Dermis microvascular lymphatic vessel endothelial cell (primary cell): Measurements from ENCODE around the gene STEAP4. TPM values are rescaled to one million over a fixed set of nuclear protein-coding genes. Genes with fewer than 3 reads are reported as not detected.
"Not testable (repeated sequence)": the region's sequence is repeated elsewhere in the genome, so short reads cannot be mapped to it uniquely, and the experiment has no call there.

ENCODE experiments used
- DNase-seq, 2 donors: peaks; one replicate each; pipeline versions ENCODE4 v3.0.0 to v3.0.0-alpha.2; 2010; ENCODE audit warnings: low read depth in 2 of 2
- total RNA-seq: library from RNA; depleted of rRNA; stranded (reverse); fragments of >200 nt; gene quantifications from 2 replicates; pipeline ENCODE4 v1.2.1, GENCODE V29; 2014

Gene STEAP4
- total RNA-seq, 1 donor from 2014 or later, result not detected

DNA sequence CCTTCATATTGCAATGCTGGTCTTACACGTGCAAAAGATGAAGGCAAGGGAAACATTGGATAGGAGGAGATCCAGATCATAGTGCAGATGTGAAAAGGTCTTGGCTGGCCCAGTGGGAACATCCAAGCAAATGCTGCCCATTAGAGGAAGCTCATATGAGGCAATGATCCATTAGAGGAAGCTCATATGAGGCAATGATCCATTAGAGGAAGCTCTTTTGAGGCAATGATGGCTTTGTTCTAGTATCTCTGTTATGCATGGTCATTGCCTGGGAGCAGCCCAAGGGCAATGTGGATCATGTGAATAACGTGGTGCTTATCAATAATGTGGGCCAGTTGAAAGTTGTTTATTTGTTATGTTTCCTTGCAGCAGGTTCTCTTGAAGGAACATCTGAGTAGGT is 37.8 kb downstream of the STEAP4 start:
- no peak for DNase-seq

DNA sequence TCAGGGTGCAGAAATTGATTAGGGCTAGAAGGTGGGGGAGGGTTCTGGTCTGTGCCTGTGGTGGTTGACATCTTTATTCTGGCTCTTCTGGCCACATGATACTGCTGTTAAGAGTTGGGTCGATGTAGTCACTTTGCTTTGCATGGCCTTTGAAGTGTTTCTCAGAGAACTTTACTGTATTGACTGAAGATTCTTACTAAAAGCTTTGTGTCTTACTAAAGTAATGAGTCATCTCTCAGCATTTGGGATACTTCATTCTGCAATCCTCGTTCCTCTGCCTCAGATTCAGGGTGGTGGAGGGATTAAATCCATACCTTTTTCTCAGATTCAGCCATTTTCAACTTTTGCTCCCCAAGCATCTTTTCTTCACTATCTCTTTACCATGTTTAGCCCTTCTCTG is 38.6 kb downstream of the STEAP4 start:
- no peak for DNase-seq

DNA sequence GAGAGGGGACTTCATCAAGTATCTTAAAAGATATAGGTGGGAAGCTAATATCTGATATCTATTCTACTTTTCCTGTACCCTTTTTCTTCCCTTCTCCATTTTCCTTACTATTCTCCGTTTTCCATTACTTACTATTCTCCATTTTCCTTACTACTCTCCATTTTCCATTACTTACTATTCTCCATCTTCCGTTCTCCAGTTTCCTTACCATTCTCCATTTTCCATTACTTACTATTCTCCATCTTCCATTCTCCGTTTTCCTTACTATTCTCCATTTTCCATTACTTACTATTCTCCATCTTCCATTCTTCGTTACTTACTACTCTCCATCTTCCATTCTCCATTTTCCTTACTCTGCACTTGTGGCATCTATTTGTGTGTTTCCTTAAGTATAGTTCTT is 39.3 kb downstream of the STEAP4 start:
- no peak for DNase-seq

DNA sequence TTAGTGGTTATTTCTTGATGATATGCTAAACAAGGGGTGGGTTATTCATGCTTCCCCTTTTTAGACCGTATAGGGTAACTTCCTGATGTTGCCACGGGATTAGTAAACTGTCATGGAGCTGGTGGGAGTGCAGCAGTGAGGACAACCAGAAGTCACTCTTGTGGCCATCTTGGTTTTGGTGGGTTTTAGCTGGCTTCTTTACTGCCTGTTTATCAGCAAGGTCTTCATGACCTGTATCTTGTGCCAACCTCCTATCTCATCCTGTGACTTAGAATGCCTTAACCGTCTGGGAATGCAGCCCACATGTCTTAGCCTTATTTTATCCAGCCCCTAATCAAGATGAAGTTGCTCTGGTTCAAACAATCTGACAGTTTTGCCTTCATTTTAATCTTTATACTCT is 41.7 kb downstream of the STEAP4 start:
- DNase-seq, result not testable (repeated sequence)

GRCh38 chr7:88262562-88262961 is 44.1 kb downstream of the STEAP4 start:
- no peak for DNase-seq

GRCh38 chr7:88260719-88261118 is 46.0 kb downstream of the STEAP4 start:
- no peak for DNase-seq

DNA sequence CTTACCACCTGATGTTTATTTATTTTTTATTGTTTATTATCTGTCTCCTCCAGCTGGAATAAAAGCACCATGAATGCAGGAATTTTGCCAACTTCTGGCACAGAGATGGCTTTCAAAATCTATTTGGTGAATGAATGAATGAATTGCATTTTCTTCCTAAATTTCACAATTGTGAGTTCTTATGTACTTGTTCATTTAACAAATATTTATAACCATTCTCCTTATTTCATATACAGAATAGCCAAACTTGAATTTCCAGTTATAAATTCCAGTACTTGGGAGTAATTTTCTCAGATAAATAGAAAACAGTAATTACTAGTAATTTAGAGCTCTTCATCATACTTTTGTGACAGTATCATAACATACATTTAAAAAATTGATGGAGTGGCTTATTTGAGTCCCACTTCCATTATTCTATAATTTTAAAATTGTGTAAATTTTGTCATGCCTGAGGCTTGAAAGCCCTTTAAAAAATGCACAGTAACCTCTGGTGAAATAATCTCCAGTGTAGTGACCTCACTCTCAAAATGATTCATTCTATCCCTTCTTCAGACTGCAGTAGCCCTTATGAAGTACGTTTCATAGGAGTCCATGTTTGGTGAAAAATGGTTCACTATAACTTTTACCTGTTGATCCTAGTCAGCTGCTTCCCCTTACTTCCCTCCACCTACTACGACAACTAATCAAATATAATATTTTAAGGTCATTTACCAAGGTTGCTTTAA is 46.9 kb downstream of the STEAP4 start:
- no peak for DNase-seq

DNA sequence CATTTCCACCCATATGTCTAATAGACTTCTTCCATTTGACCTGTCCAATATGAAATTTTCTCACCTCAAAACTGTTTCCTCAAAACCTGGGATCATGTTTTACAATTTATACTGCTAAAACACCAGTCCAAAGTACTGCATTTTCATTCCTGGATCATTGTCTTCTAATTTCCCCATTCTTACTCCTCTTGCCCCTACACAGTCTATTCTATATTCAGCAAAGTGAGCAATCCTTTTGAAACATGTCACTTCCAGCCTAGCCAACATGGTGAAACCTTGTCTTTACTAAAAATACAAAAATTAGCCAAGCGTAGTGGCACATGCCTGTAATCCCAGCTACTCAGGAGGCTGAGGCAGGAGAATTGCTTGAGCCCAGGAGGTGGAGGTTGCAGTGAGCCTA is 48.4 kb downstream of the STEAP4 start:
- not testable (repeated sequence) for DNase-seq

GRCh38 chr7:88256906-88257305 is 49.8 kb downstream of the STEAP4 start:
- no peak for DNase-seq

- DNase-seq, result no peak
Observed at GRCh38 chr7:88254721-88255424, 51.8 kb downstream of the STEAP4 start.

GRCh38 chr7:88253640-88254039 is 53.1 kb downstream of the STEAP4 start:
- DNase-seq, result no peak

DNA sequence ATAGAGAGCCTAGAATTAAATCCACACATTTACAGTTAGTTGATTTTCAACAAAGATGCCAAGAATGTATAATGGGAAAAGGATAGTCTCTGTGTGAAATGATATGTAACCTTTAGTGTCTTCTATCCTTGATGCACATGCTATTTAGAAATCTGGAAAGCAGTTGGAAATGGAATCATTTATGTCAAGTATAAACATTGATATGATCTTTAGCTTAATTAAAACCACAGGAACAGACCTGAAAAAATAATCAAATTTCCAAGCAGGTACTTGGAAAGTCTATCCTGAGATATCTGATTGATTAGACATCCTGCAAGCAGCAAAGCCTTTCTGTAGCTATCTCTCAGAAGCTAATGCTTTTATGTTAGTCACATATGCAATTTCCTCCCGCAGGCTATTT is 62.4 kb downstream of the STEAP4 start:
- no peak for DNase-seq

DNA sequence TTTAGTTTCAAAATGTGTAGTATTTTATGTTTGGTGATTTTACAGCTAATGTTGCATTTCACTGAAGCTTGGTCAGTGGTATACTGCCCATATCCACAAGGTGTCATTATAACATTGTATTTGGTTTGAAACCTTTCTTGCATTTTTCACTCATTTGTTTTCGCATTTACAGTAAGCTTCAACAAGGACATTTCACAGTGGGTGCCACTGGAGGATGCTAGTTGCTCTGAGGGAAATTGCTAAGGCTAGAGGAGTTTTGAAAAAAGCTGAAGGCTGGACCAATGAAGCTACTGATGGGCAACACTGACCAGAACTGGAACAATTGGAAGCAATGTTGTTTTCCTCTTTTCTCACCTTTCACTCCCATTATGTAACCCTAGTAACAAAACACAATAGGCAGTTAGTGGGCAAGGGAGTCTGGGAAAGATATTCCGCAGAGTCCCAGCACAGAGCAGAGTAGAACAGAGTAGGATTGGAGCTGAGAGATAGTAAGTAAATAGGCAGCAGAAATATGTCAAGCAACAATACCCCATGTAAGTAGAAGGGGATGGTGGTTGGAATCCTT is 63.3 kb downstream of the STEAP4 start:
- DNase-seq, result peak; percentile 75 to 88

DNA sequence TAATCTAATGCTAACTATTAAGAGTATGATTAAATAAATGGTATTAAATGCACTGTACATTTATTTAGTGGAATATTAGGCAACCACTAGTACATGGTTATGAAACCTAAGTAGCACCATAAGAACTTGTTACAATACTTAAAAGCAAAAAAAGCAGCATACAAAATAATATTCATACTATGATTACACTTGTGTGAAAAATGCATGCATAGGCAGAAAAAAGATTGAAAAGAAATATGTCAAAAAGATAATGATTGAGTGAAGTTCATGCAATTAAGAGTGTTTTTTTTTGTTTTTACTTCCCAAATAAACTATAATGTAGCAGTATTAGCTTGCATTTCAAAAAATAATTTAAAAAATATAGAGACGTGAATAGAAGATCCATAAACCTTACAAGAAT is 66.8 kb downstream of the STEAP4 start:
- DNase-seq, result no peak

DNA sequence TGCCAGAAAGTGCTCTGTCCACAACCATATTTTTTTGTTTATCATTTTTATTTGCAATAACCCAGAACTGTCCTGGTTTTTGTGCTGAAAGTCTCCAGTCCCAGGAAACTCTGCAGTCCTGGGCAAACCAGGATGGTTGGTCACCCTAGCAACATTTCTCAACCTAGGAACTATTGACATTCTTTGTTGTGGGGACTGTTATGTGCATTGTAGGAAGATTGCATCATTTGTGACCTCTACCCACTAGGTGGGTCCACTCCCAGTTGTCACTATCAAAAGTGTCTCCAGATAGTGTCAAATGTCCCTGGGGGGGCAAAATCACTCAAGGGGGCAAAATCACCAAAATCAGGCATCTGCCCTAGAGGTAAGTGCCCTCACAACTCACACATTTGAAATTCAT is 72.9 kb downstream of the STEAP4 start:
- DNase-seq, result no peak

- DNase-seq, result no peak
Observed at GRCh38 chr7:88230646-88231045, 76.0 kb downstream of the STEAP4 start.

DNA sequence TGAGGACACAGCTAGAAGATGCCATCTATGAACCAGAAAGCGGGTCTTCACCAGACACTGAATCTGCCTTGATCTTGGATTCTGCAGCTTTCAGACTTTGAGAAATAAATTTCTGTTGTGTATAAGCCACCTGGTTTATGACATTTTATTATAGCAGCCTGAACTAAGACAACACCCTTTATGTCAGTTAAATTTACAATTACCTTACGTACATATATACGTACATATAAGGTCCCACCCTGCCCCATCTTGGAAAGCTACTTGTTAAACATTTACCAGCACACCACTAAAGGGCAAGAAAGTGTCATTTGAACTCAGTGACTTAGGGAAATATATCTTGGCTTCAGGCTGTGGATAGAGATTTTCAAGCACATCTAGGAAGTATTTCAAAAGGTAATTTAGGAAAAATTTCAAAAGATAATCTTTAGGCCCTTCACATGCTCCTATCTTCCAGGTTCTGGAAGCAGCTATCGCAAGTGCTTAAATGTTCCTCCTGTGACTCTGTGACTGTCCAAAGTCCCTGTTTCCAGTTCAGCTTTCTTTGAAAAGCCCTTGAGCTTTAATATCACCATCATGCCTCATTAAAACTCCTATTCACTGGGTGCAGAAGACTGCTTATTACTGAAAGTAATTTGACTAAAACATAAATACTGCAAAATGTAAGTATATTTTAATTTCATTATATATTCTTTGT is 77.2 kb downstream of the STEAP4 start:
- DNase-seq, result no peak

DNA sequence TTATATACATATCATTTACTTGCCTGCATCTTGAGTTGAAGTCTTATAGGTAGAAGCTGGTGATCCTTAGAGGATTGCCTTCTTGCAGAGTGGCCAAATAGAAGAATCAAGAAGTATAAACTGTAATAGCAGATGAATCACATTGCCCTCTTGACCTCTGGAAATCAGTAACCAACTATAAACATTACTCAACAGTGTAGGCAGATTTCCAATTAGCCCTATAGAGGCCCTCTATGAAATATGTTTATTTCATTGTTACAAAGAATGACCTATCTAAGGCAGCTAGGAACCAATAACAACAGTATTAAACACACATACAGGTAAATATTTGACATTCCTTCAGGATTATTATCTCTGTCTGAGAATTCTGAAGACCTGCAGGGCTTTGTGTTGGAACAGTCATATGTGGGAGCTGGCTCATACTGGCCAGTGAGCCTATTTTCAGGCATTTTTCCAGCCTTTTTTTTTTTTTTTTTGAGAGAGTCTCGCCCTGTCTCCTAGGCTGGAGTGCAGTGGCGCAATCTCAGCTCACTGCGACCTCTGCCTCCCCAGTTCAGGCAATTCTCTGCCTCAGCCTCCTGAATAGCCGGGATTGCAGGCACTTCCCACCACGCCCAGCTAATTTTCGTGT is 79.7 kb downstream of the STEAP4 start:
- DNase-seq, result peak in 1 of 2 donors; percentile 63

- no peak for DNase-seq
Observed at GRCh38 chr7:88226201-88226600, 80.5 kb downstream of the STEAP4 start.

DNA sequence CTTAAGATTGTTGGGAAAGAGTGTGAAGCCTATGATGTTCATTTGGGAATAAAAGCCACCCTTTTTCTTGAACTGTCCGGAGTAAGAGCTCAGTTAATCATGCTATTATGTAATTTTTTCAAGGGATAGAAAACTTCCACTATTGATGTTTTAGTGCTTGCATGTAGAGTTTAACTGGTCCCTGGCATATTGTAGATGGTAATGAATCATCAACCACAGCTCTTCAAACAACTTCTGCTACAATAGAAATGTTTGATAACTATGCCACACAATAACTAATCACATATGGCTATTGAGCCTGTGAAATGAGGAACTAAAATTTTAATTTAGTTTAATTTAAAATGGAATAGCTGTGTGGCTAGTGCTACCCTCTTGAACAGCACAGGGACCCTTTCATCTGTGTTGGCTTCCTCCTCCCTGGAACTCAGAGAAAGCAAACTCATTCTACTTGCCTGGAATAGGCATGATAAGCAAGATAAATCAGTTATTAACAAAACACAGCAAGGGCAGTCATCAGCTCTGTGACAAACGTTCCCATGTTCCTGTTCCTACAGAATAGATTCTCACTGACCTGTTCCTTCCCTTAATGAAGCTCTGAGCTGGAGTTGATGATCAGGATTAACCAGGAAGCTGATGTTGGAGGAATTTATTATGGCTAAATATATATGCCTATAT is 82.0 kb downstream of the STEAP4 start:
- DNase-seq, result no peak

GRCh38 chr7:88223265-88223664 is 83.4 kb downstream of the STEAP4 start:
- no peak for DNase-seq
